Measurements from ENCODE around the gene MRNIP. TPM values are rescaled to one million over a fixed set of nuclear protein-coding genes. Genes with fewer than 3 reads are reported as not detected.

Gene MRNIP
- total RNA-seq, 2 donors from 2014 or later, result 23.4 to 34.8 TPM

DNA sequence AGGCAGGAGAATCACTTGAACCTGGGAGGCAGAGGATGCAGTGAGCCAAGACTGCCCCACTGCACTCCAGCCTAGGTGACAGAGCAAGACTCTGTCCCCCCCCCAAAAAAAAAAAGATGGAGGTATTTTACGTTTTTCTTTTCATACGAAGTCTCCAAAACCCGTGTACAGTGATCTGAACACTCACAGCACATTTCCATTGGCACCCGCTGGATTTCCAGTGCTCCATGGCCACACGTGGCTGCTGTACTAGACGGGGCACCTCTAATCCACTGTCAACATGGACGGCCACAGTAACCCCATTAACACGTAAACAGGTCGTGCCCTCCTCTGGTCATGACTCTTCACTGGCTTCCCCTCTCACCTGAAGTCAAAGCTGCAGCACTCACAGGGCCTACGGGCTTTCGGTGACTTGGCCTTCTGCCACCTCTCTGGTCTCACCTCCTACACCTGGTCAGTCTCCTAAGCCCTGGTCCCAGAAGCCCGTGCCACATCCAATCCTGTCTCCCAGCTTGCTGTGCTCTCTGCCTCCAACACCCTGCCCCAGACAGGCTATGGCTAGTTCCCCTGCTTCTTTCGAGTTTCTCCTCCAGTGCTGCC lies 27.0 kb upstream of the MRNIP start:
- H3K4me3 ChIP-seq, result no peak overlapping the region
- 96 to 98% methylated on average over 13 of the region's 13 CpGs for WGBS, 2 donors
- no peak for DNase-seq
- H3K27ac ChIP-seq, result no peak overlapping the region
- intact Hi-C loops (cut with DNase I), result no loop called here
- ATAC-seq, result no peak
- H3K27me3 ChIP-seq, result no peaks in the 10 kb centered on the region
- H3K9me3 ChIP-seq, result no peaks in the 10 kb centered on the region
- H3K4me1 ChIP-seq, result no peaks in the 10 kb centered on the region
- TF ChIP-seq, protein P1, sequence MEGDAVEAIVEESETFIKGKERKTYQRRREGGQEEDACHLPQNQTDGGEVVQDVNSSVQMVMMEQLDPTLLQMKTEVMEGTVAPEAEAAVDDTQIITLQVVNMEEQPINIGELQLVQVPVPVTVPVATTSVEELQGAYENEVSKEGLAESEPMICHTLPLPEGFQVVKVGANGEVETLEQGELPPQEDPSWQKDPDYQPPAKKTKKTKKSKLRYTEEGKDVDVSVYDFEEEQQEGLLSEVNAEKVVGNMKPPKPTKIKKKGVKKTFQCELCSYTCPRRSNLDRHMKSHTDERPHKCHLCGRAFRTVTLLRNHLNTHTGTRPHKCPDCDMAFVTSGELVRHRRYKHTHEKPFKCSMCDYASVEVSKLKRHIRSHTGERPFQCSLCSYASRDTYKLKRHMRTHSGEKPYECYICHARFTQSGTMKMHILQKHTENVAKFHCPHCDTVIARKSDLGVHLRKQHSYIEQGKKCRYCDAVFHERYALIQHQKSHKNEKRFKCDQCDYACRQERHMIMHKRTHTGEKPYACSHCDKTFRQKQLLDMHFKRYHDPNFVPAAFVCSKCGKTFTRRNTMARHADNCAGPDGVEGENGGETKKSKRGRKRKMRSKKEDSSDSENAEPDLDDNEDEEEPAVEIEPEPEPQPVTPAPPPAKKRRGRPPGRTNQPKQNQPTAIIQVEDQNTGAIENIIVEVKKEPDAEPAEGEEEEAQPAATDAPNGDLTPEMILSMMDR (IDR thresholded peaks at IDR 0.05), result no peak
- TF ChIP-seq POLR2A (IDR thresholded peaks at IDR 0.05), result no peak
- H3K36me3 ChIP-seq (replicated peaks in 1 of 2; ENCODE audit: insufficient read depth in 1 of 2, low read depth in 2 of 2), result peaks cover 10% of the 10 kb centered on the region in 2 donors

DNA sequence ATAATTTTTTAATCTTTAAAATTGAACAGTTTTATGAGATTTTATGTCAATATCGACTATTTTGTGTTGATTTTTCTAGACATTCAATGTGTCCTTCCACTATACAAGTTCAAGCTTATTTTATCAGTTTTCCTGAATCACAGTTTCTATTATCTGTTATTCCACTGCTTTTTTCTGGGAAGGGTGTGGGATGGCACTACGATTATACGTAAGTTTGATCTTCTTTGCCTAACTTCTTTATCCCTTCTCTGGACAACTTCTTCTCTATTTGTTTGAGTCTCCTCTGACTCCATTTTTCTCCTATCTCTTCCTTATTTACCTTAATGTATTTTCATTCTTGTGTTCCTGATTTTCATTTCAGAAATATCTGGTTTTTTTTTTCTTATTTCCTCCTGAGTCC lies 24.5 kb upstream of the MRNIP start:
- peaks cover 4 to 7% of the 10 kb centered on the region in 2 donors for H3K36me3 ChIP-seq (replicated peaks in 1 of 2; ENCODE audit: insufficient read depth in 1 of 2, low read depth in 2 of 2)
- DNase-seq (no peak), ATAC-seq (no peak)
- H3K27me3 ChIP-seq, result no peaks in the 10 kb centered on the region
- H3K4me1 ChIP-seq, result no peaks in the 10 kb centered on the region
- no peak overlapping the region for H3K4me3 ChIP-seq
- H3K9me3 ChIP-seq, result no peaks in the 10 kb centered on the region
- no peak for TF ChIP-seq POLR2A (IDR thresholded peaks at IDR 0.05)
- TF ChIP-seq, protein P1 (IDR thresholded peaks at IDR 0.05), result no peak
- 99 to 100% methylated on average over 3 of the region's 3 CpGs for WGBS, 2 donors
- no peak overlapping the region for H3K27ac ChIP-seq
- intact Hi-C loops (cut with DNase I), result no loop called here

DNA sequence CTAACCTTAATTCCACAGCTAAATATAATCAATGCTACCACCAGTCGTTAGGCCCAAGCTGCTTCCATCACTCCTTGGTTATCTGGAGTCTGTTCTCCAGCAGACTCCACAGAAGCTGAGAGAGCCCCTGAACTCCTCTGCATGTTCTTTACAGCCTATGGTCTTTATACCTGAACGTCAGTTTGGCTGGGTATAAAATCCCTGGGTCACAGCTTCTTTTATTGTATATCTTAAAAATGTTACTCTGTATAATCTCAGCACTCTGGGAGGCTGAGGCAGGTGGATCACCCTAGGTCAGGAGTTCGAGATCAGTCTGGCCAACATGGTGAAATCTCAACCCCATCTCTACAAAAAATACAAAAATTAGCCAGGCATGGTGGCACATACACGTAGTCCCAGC lies 23.7 kb upstream of the MRNIP start:
- no peak for ATAC-seq
- WGBS, 2 donors, result 84 to 98% methylated on average over 4 of the region's 4 CpGs
- no peaks in the 10 kb centered on the region for H3K27me3 ChIP-seq
- H3K4me1 ChIP-seq, result no peaks in the 10 kb centered on the region
- TF ChIP-seq, protein P1 (IDR thresholded peaks at IDR 0.05), result no peak
- TF ChIP-seq POLR2A (IDR thresholded peaks at IDR 0.05), result no peak
- no peak overlapping the region for H3K27ac ChIP-seq
- intact Hi-C loops (cut with DNase I), result no loop called here
- H3K36me3 ChIP-seq (replicated peaks in 1 of 2; ENCODE audit: insufficient read depth in 1 of 2, low read depth in 2 of 2), result peaks cover 4 to 7% of the 10 kb centered on the region in 2 donors
- no peaks in the 10 kb centered on the region for H3K9me3 ChIP-seq
- no peak overlapping the region for H3K4me3 ChIP-seq
- DNase-seq, result no peak

DNA sequence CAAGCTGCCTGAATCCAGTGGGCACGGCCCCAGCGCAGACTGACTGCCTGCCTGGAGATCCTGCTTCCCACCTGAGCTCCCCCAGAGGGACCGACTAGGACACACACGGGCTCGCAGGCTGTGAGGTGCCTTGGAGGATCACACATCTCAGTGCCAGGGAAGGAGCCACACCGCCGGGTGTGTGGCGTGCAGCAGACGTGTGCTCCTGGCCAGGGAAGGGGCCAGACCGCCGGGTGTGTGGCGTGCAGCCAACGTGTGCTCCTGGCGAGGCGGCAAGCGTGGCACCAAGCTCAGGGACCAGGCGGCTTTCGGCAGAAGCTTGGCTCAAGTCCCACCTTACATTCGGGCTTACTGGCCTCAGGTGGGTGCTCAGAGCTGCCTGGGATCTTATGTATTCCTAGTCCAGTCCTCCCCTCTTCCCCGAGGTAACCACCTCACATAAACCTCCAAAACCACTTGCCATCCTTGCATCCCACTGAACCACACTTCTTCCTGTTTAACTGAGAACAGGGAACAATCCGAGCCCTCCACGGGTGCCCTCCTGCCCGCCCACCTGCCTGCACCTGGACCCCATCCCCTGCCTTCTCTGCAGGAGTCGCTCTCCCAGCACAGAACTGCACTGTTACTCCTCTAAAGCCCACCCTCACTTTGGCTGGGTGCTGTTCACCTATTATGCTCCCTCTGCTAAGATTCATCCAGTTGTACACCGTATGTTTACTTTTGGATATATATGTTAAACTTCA lies 22.4 kb upstream of the MRNIP start:
- WGBS, 2 donors, result 85 to 93% methylated on average over 8 to 25 of the region's 25 CpGs
- Histone ChIP-seq H3K36me3 (replicated peaks in 1 of 2; ENCODE audit: insufficient read depth in 1 of 2, low read depth in 2 of 2) (peaks cover 4 to 10% of the 10 kb centered on the region in 2 donors), H3K9me3 (no peaks in the 10 kb centered on the region), H3K4me1 (no peaks in the 10 kb centered on the region), H3K27me3 (no peaks in the 10 kb centered on the region), H3K27ac (no peak overlapping the region), H3K4me3 (no peak overlapping the region)
- no peak for ATAC-seq
- TF ChIP-seq, protein P1 (IDR thresholded peaks at IDR 0.05), result no peak
- no peak for TF ChIP-seq POLR2A (IDR thresholded peaks at IDR 0.05)
- DNase-seq, result no peak
- intact Hi-C loops (cut with DNase I), result no loop called here

Data from body of pancreas (tissue), 4 donors.